ENCODE results near the gene NOP58.
"Not testable (repeated sequence)": the region's sequence is repeated elsewhere in the genome, so short reads cannot be mapped to it uniquely, and the experiment has no call there.

The NOP58 gene

GRCh38 chr2:202270487-202270886 is 4.9 kb downstream of the NOP58 start:
- no peak overlapping the region for H3K27ac ChIP-seq
- DNase-seq, result no peak
- H3K4me1 ChIP-seq, result peaks cover 0 to 32% (median 11%) of the 10 kb centered on the region in 4 donors
- no peak for TF ChIP-seq CTCF (IDR thresholded peaks at IDR 0.05)
- intact Hi-C loops (cut with DNase I; ENCODE audit: low total_unique reads), result loop anchor here (10.0 kb wide), 1 partner anchor 104 kb away; the partner anchor contains the start of gene BMPR2
- no peak overlapping the region for H3K4me3 ChIP-seq
- peaks cover 2 to 3% (median 2%) of the 10 kb centered on the region in 3 donors for H3K36me3 ChIP-seq
- no peaks in the 10 kb centered on the region for H3K9me3 ChIP-seq
- no peaks in the 10 kb centered on the region for H3K27me3 ChIP-seq

- not testable (repeated sequence) for H3K9me3 ChIP-seq
- peaks cover 14 to 41% (median 26%) of the 10 kb centered on the region in 3 donors for H3K36me3 ChIP-seq
- intact Hi-C loops (cut with DNase I; ENCODE audit: low total_unique reads), result loop anchor here (10.0 kb wide), 1 partner anchor 99 kb away; the partner anchor contains the start of gene BMPR2
Observed at GRCh38 chr2:202276078-202276720, 10.6 kb downstream of the NOP58 start.

GRCh38 chr2:202278036-202278760 is 12.6 kb downstream of the NOP58 start:
- peaks cover 0 to 4% (median 4%) of the 10 kb centered on the region in 4 donors for H3K4me1 ChIP-seq
- peaks cover 20 to 61% (median 44%) of the 10 kb centered on the region in 3 donors for H3K36me3 ChIP-seq
- TF ChIP-seq CTCF (IDR thresholded peaks at IDR 0.05), result no peak
- intact Hi-C loops (cut with DNase I; ENCODE audit: low total_unique reads), result loop anchor here (10.0 kb wide), 1 partner anchor 97 kb away; the partner anchor contains the start of gene BMPR2
- H3K4me3 ChIP-seq, result no peak overlapping the region
- H3K27me3 ChIP-seq, result no peaks in the 10 kb centered on the region
- no peaks in the 10 kb centered on the region for H3K9me3 ChIP-seq
- DNase-seq, result no peak
- peak overlapping the region in 1 of 2 donors; percentile 7 for H3K27ac ChIP-seq

More at GRCh38 chr2:202276078-202276720, 10.6 kb downstream of the NOP58 start:
- not testable (repeated sequence) for H3K27me3 ChIP-seq, H3K4me3 ChIP-seq, H3K4me1 ChIP-seq, DNase-seq, H3K27ac ChIP-seq

GRCh38 chr2:202278944-202279343 is 13.4 kb downstream of the NOP58 start:
- intact Hi-C loops (cut with DNase I; ENCODE audit: low total_unique reads), result loop anchor here (10.0 kb wide), 1 partner anchor 96 kb away; the partner anchor contains the start of gene BMPR2

DNA sequence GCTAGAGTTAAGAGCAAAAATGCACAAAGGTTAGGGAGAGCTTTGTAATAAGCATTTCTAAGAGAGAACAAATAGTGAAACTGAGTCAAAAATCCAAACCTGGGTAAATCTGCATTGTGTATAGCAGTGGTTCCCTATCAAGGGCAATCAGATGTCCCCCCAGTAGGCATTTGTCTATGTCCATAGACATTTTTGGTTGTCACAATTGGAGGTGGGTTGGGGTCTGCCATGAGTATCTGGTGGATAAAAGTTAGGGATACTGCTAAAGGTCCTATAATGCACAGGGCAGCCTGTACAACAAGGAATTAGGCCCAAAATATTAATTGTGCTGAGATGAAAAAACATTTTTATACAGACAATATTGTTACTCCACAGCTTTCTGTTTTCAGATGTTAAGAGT is 21.0 kb downstream of the NOP58 start:
- no peak for DNase-seq
- H3K27me3 ChIP-seq, result no peaks in the 10 kb centered on the region
- intact Hi-C loops (cut with DNase I; ENCODE audit: low total_unique reads), result no loop called here
- no peak overlapping the region for H3K27ac ChIP-seq
- H3K36me3 ChIP-seq, result peaks cover 75 to 100% (median 87%) of the 10 kb centered on the region in 3 donors
- no peaks in the 10 kb centered on the region for H3K9me3 ChIP-seq
- no peak for TF ChIP-seq CTCF (IDR thresholded peaks at IDR 0.05)
- H3K4me3 ChIP-seq, result no peak overlapping the region
- H3K4me1 ChIP-seq, result no peaks in the 10 kb centered on the region

More at GRCh38 chr2:202278944-202279343, 13.4 kb downstream of the NOP58 start:
- Histone ChIP-seq H3K4me3 (no peak overlapping the region), H3K4me1 (peaks cover 0 to 4% (median 4%) of the 10 kb centered on the region in 4 donors), H3K27me3 (no peaks in the 10 kb centered on the region), H3K36me3 (peaks cover 28 to 68% (median 51%) of the 10 kb centered on the region in 3 donors), H3K9me3 (no peaks in the 10 kb centered on the region), H3K27ac (peak overlapping the region in 1 of 2 donors; percentile 7)
- peak; percentile 41 to 42 for TF ChIP-seq CTCF (IDR thresholded peaks at IDR 0.05)
- no peak for DNase-seq

Data from tibial artery (tissue), 4 donors.